ACC112 (cell line): ENCODE data around the gene THRSP.
"Not testable (repeated sequence)": the region's sequence is repeated elsewhere in the genome, so short reads cannot be mapped to it uniquely, and the experiment has no call there.

Experiments used
- H2AFZ ChIP-seq: fragments of 200-600 bp; sonication (generic); one replicate; pipeline ENCODE4 v1.6.0; 2017; ENCODE audit warnings: antibody characterized with exemption, low read length; ENCODE audit not compliant: unreplicated experiment
- H3K27ac ChIP-seq: fragments of 200-600 bp; sonication (generic); 2 replicates; pipeline ENCODE4 v1.5.1; 2014; ENCODE audit warnings: low read depth, mild to moderate bottlenecking, antibody characterized with exemption, low read length, moderate library complexity
- H3K27me3 ChIP-seq: fragments of 200-600 bp; sonication (generic); 2 replicates; pipeline ENCODE4 v1.6.1; 2014; ENCODE audit warnings: mild to moderate bottlenecking, antibody characterized with exemption, low read length, moderate library complexity, mixed read lengths; ENCODE audit not compliant: insufficient read depth
- H3K36me3 ChIP-seq: fragments of 200-600 bp; sonication (generic); 2 replicates; pipeline ENCODE4 v1.6.1; 2016; ENCODE audit warnings: mild to moderate bottlenecking, antibody characterized with exemption, low read length, moderate library complexity, mixed read lengths; ENCODE audit not compliant: insufficient read depth
- H3K4me1 ChIP-seq: fragments of 200-600 bp; sonication (generic); one replicate; pipeline ENCODE4 v1.6.1; 2016; ENCODE audit warnings: low read length, mixed read lengths; ENCODE audit not compliant: insufficient read depth, unreplicated experiment, control insufficient read depth
- H3K4me3 ChIP-seq: fragments of 200-600 bp; sonication (generic); 2 replicates; pipeline ENCODE4 v1.5.1; 2014; ENCODE audit warnings: mild to moderate bottlenecking, low read depth, low read length
- H3K79me2 ChIP-seq: fragments of 200-600 bp; sonication (generic); one replicate; pipeline ENCODE4 v1.6.0; 2016; ENCODE audit warnings: low read length; ENCODE audit not compliant: control insufficient read depth, unreplicated experiment, insufficient read depth

Gene THRSP

GRCh38 chr11:78028423-78028822 lies 35.2 kb upstream of the THRSP start:
- peaks cover 13% of the 10 kb centered on the region for H3K4me1 ChIP-seq
- H3K27me3 ChIP-seq, H3K79me2 ChIP-seq, H3K27ac ChIP-seq, H2AFZ ChIP-seq, H3K36me3 ChIP-seq, H3K4me3 ChIP-seq: not testable (repeated sequence)

GRCh38 chr11:78030429-78031325 lies 33.0 kb upstream of the THRSP start:
- no peaks in the 10 kb centered on the region for H3K36me3 ChIP-seq
- H3K4me3 ChIP-seq: no peak overlapping the region
- H2AFZ ChIP-seq: peak overlapping the region; percentile 28
- H3K4me1 ChIP-seq: peaks cover 9% of the 10 kb centered on the region
- H3K27me3 ChIP-seq: no peaks in the 10 kb centered on the region
- no peak overlapping the region for H3K27ac ChIP-seq
- H3K79me2 ChIP-seq: no peaks in the 10 kb centered on the region

- no peak overlapping the region for H3K27ac ChIP-seq
- H3K27me3 ChIP-seq: no peaks in the 10 kb centered on the region
- H3K4me1 ChIP-seq: peaks cover 9% of the 10 kb centered on the region
- no peak overlapping the region for H3K4me3 ChIP-seq
- H3K79me2 ChIP-seq: no peaks in the 10 kb centered on the region
- no peak overlapping the region for H2AFZ ChIP-seq
- no peaks in the 10 kb centered on the region for H3K36me3 ChIP-seq
Measured at GRCh38 chr11:78031629-78032028, 32.0 kb upstream of the THRSP start.

- Histone ChIP-seq H3K4me1 (peaks cover 14% of the 10 kb centered on the region), H3K4me3 (no peak overlapping the region), H2AFZ (no peak overlapping the region), H3K79me2 (no peaks in the 10 kb centered on the region), H3K27me3 (no peaks in the 10 kb centered on the region), H3K36me3 (no peaks in the 10 kb centered on the region), H3K27ac (no peak overlapping the region)
Measured at GRCh38 chr11:78032090-78032489, 31.6 kb upstream of the THRSP start.

- no peak overlapping the region for H3K4me3 ChIP-seq
- H3K4me1 ChIP-seq: peaks cover 17% of the 10 kb centered on the region
- no peak overlapping the region for H2AFZ ChIP-seq
- H3K79me2 ChIP-seq: no peaks in the 10 kb centered on the region
- no peak overlapping the region for H3K27ac ChIP-seq
- H3K36me3 ChIP-seq: no peaks in the 10 kb centered on the region
- no peaks in the 10 kb centered on the region for H3K27me3 ChIP-seq
Measured at GRCh38 chr11:78033040-78033439, 30.6 kb upstream of the THRSP start.

- Histone ChIP-seq H3K4me1 (peaks cover 25% of the 10 kb centered on the region), H3K36me3 (no peaks in the 10 kb centered on the region)
Measured at GRCh38 chr11:78034623-78035022, 29.0 kb upstream of the THRSP start.

GRCh38 chr11:78036313-78036712 lies 27.3 kb upstream of the THRSP start:
- H3K4me1 ChIP-seq: peaks cover 31% of the 10 kb centered on the region
- no peak overlapping the region for H2AFZ ChIP-seq
- no peak overlapping the region for H3K4me3 ChIP-seq
- H3K79me2 ChIP-seq: peaks cover 2% of the 10 kb centered on the region
- H3K27ac ChIP-seq: no peak overlapping the region
- no peaks in the 10 kb centered on the region for H3K27me3 ChIP-seq
- no peaks in the 10 kb centered on the region for H3K36me3 ChIP-seq

More at GRCh38 chr11:78034623-78035022, 29.0 kb upstream of the THRSP start:
- H3K4me3 ChIP-seq: no peak overlapping the region
- H3K79me2 ChIP-seq: no peaks in the 10 kb centered on the region
- no peak overlapping the region for H3K27ac ChIP-seq
- no peaks in the 10 kb centered on the region for H3K27me3 ChIP-seq
- H2AFZ ChIP-seq: no peak overlapping the region

- H3K27ac ChIP-seq: no peak overlapping the region
- peaks cover 32% of the 10 kb centered on the region for H3K4me1 ChIP-seq
- no peaks in the 10 kb centered on the region for H3K36me3 ChIP-seq
- H3K27me3 ChIP-seq: no peaks in the 10 kb centered on the region
- no peak overlapping the region for H3K4me3 ChIP-seq
- H2AFZ ChIP-seq: no peak overlapping the region
- H3K79me2 ChIP-seq: peaks cover 2% of the 10 kb centered on the region
Measured at GRCh38 chr11:78037056-78037455, 26.6 kb upstream of the THRSP start.

- Histone ChIP-seq H3K4me1 (peaks cover 32% of the 10 kb centered on the region), H3K27me3 (no peaks in the 10 kb centered on the region), H3K79me2 (peaks cover 2% of the 10 kb centered on the region), H2AFZ (no peak overlapping the region), H3K4me3 (no peak overlapping the region), H3K36me3 (no peaks in the 10 kb centered on the region), H3K27ac (no peak overlapping the region)
Measured at GRCh38 chr11:78037825-78038620, 25.6 kb upstream of the THRSP start.

GRCh38 chr11:78038697-78039313 lies 24.9 kb upstream of the THRSP start:
- Histone ChIP-seq H3K4me1 (peaks cover 32% of the 10 kb centered on the region), H3K4me3 (no peak overlapping the region), H3K79me2 (peaks cover 2% of the 10 kb centered on the region), H3K27me3 (no peaks in the 10 kb centered on the region), H3K36me3 (no peaks in the 10 kb centered on the region), H3K27ac (no peak overlapping the region; the same call in 1 of the 2 replicates), H2AFZ (no peak overlapping the region)
